K562 (cell line): Measurements from ENCODE around the gene INPPL1. TPM values are rescaled to one million over a fixed set of nuclear protein-coding genes. Genes with fewer than 3 reads are reported as not detected.
A peak's percentile ranks its signal among the peaks of the same experiment; 100 is the strongest.

ENCODE experiments used
- ARID4B ChIP-seq: sonication (generic); formaldehyde crosslinking; IDR thresholded peaks from 2 replicates; pipeline ENCODE4 v1.8.0; 2022; ENCODE audit warnings: mild to moderate bottlenecking, missing genetic modification reagents
- BCL6 ChIP-seq: fragments of 250-450 bp; sonication (Bioruptor Pico); IDR thresholded peaks from 2 replicates; pipeline ENCODE4 v1.4.0; 2020
- CBX8 ChIP-seq: fragments of 200-600 bp; sonication (generic); IDR thresholded peaks from 2 replicates; pipeline ENCODE4 v1.6.1; 2012; ENCODE audit warnings: borderline replicate concordance, mixed run types, low read depth, mild to moderate bottlenecking, moderate library complexity, mixed read lengths, low read length, control low read depth, inconsistent platforms; ENCODE audit not compliant: poor library complexity, severe bottlenecking; ENCODE audit errors: extremely low read depth
- CHD4 ChIP-seq: fragments of 200-600 bp; sonication (generic); IDR thresholded peaks from 3 replicates; pipeline ENCODE4 v1.6.1; 2012; ENCODE audit warnings: low read depth, mild to moderate bottlenecking, mixed read lengths, low read length, inconsistent platforms; ENCODE audit not compliant: insufficient read depth, insufficient replicate concordance, poor library complexity, severe bottlenecking
- ETV1 ChIP-seq: fragments of 450-650 bp; conservative IDR thresholded peaks from 2 replicates; pipeline ENCODE4 v1.6.1; 2016; ENCODE audit warnings: missing genetic modification characterization, control low read depth, low read depth, missing compliant biosample characterization
- HMGN3 ChIP-seq: IDR thresholded peaks from 2 replicates; pipeline ENCODE4 v1.6.1; 2011; ENCODE audit warnings: borderline replicate concordance, low read depth, mild to moderate bottlenecking, mixed read lengths, low read length; ENCODE audit not compliant: insufficient read length; ENCODE audit errors: extremely low read depth
- IRF2 ChIP-seq: sonication (generic); formaldehyde crosslinking; IDR thresholded peaks from 2 replicates; pipeline ENCODE4 v1.8.1; 2022; ENCODE audit warnings: mild to moderate bottlenecking, missing genetic modification reagents
- JUNB ChIP-seq: fragments of 450-650 bp; formaldehyde crosslinking; conservative IDR thresholded peaks from 2 replicates; pipeline ENCODE4 v1.4.0; 2020; ENCODE audit warnings: mild to moderate bottlenecking
- KLF6 ChIP-seq: fragments of 250-450 bp; sonication (Bioruptor Pico); IDR thresholded peaks from 2 replicates; pipeline ENCODE4 v1.4.0; 2020; ENCODE audit warnings: mild to moderate bottlenecking, moderate library complexity, borderline replicate concordance
- MBD2 ChIP-seq: sonication (generic); IDR thresholded peaks from 2 replicates; pipeline ENCODE4 v1.6.1; 2016; ENCODE audit warnings: low read depth, borderline replicate concordance
- MCM7 ChIP-seq, 2 experiments: fragments of 450-650 bp; IDR thresholded peaks; 2 replicates each; pipeline ENCODE4 v1.6.1; 2016 to 2018
- PTTG1 ChIP-seq: fragments of 450-650 bp; IDR thresholded peaks from 2 replicates; pipeline ENCODE4 v1.6.1; 2016; ENCODE audit warnings: low read depth, mild to moderate bottlenecking, missing genetic modification characterization, missing compliant biosample characterization
- SAP30 ChIP-seq: fragments of 200-600 bp; sonication (generic); IDR thresholded peaks from 2 replicates; pipeline ENCODE4 v1.6.1; 2012; ENCODE audit warnings: borderline replicate concordance, low read depth, mild to moderate bottlenecking, moderate library complexity, low read length, control low read depth, inconsistent platforms; ENCODE audit not compliant: insufficient read depth, poor library complexity, severe bottlenecking
- SIN3A ChIP-seq, 2 experiments: fragments of 150-350 bp in 1 of 2; IDR thresholded peaks; 2 replicates each; pipeline ENCODE4 v1.6.1; 2011 to 2016; ENCODE audit warnings: borderline replicate concordance in 2 of 2, low read depth in 2 of 2, low read length in 2 of 2, mild to moderate bottlenecking in 2 of 2, moderate library complexity in 2 of 2; ENCODE audit not compliant: control insufficient read depth in 1 of 2
- SIX5 ChIP-seq, 2 experiments: IDR thresholded peaks; 2 replicates each; pipeline ENCODE4 v1.6.1; 2011; ENCODE audit warnings: low read length in 2 of 2, borderline replicate concordance in 1 of 2, low read depth in 1 of 2, mild to moderate bottlenecking in 1 of 2, moderate library complexity in 1 of 2; ENCODE audit not compliant: insufficient read depth in 1 of 2
- VEZF1 ChIP-seq: fragments of 200-800 bp; sonication (Bioruptor generic); IDR thresholded peaks from 2 replicates; pipeline ENCODE4 v1.6.1; 2017; ENCODE audit warnings: missing genetic modification characterization, missing compliant biosample characterization
- ZBTB17 ChIP-seq: fragments of 450-650 bp; formaldehyde crosslinking; IDR thresholded peaks from 2 replicates; pipeline ENCODE4 v1.4.0; 2020; ENCODE audit warnings: mild to moderate bottlenecking
- ZC3H4 ChIP-seq: sonication (generic); formaldehyde crosslinking; IDR thresholded peaks from 2 replicates; pipeline ENCODE4 v1.9.0; 2021; ENCODE audit warnings: missing genetic modification reagents, borderline replicate concordance
- ZNF239 ChIP-seq: fragments of 250-450 bp; sonication (Bioruptor Pico); IDR thresholded peaks from 2 replicates; pipeline ENCODE4 v1.4.0; 2020; ENCODE audit warnings: mild to moderate bottlenecking
- ZNF668 ChIP-seq: fragments of 250-450 bp; sonication (Bioruptor Pico); IDR thresholded peaks from 2 replicates; pipeline ENCODE4 v1.8.0; 2022; ENCODE audit warnings: mild to moderate bottlenecking, inconsistent platforms
- ZNF778 ChIP-seq: fragments of 450-650 bp; formaldehyde crosslinking; IDR thresholded peaks from 2 replicates; pipeline ENCODE4 v1.4.0; 2020; ENCODE audit warnings: mild to moderate bottlenecking, moderate library complexity
- polyA plus RNA-seq, 8 experiments: library from polyadenylated mRNA; depleted of rRNA in 4 of 8; stranded (reverse) in 5 of 8; unstranded in 3 of 8; fragments of >200 nt; fragmentation: Nextera tagmentation in 2 of 8; fragmentation: Illumina TruSeq in 1 of 8; extraction: Ambion mirVana in 2 of 8; extraction: Trizol in 1 of 8; gene quantifications; 2 replicates each; pipeline versions ENCODE4 v1.2.1 to v1.2.3, GENCODE V29; 2011 to 2014; ENCODE audit warnings: inconsistent platforms in 1 of 8, missing spikeins in 1 of 8
- total RNA-seq, 7 experiments: library from RNA; depleted of rRNA in 6 of 7; stranded (reverse); fragments of >200 nt in 6 of 7; fragmentation: Illumina TruSeq in 2 of 7; extraction: Trizol in 2 of 7; gene quantifications; 2 replicates each; pipeline versions ENCODE4 v1.2.1 to v1.2.3, GENCODE V29; 2011 to 2021; ENCODE audit warnings: low replicate concordance in 1 of 7

INPPL1 gene
- total and polyA plus RNA-seq, 9 of the 15 experiments (the other 6 are each of a cell fraction or from before 2014, with no cell fraction given), result 0.55 to 137 (median 61.6) TPM

DNA sequence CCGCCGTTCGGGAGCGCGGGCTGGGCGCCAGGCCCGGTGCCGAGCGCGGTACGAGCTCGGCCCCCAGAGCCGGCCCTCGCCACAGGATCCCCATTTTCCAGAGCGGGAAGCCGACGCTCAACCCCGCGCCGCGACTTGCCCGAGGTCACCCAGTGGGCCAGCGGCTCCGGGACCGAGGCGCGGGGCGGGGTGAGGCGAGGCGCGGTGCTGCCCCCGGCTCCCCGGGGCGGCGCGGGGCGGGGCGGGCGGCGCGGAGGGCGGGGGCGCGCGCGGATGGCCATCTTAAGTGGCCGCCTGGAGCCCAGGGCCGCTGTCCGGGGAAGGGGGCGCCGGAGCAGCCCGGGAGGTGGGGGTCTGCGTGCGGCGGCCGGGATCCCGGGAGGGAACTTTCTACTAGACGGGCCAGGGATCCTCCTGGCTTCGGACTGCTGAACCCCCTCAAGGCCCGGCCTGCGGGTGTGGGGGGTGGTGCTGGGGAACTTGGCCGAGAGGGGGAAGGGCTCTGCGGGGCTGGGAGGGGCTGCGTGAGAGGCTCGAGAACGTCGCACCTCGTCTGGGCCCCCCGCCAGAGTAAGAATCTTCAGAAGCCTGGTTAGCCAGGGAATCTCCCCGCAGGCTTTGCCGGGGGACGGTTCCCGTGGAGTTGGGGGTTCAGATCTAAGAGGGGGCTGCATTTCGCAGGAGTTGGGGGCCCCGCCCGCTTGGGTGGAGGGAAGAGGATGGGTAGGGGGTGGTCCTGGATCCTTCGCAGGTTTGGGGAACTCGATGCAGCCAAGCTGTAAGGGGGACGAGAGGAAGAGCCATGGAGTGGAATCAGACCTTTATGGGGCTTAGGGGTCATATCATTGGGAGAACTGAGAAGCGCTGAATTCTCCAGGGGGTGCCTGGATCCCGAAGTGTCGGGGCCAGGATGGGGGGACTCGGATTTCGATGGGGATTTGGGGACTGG is 678 bp upstream of the INPPL1 start (continued):
- peak; percentile 23 for TF ChIP-seq SAP30
- no peak for TF ChIP-seq ARID4B (CRISPR knock-in tag)
- TF ChIP-seq KLF6 (CRISPR knock-in tag), result no peak
- TF ChIP-seq ZNF668 (CRISPR knock-in tag), result no peak
- no peak for TF ChIP-seq ETV1 (tag)
- TF ChIP-seq ZBTB17 (CRISPR knock-in tag), result no peak
- TF ChIP-seq MBD2, result no peak
- TF ChIP-seq ZNF239 (CRISPR knock-in tag), result no peak
- no peak for TF ChIP-seq ZC3H4
- peak; percentile 48 for TF ChIP-seq HMGN3
- TF ChIP-seq SIX5 (IDR thresholded peaks at IDR 0.05; ENCODE audit: borderline replicate concordance in 1 of 2, insufficient read depth in 1 of 2, low read depth in 1 of 2, low read length in 2 of 2), result no peak
- TF ChIP-seq BCL6 (CRISPR knock-in tag), result no peak
- no peak for TF ChIP-seq CHD4
- TF ChIP-seq IRF2 (CRISPR knock-in tag), result no peak
- TF ChIP-seq MCM7 (IDR thresholded peaks at IDR 0.05), result no peak
- TF ChIP-seq PTTG1 (tag), result no peak
- no peak for TF ChIP-seq CBX8
- TF ChIP-seq SIN3A (IDR thresholded peaks at IDR 0.05; ENCODE audit: borderline replicate concordance in 2 of 2, control insufficient read depth in 1 of 2, low read depth in 2 of 2, low read length in 2 of 2), result no peak
- TF ChIP-seq VEZF1 (CRISPR knock-in tag), result peak; percentile 92
- no peak for TF ChIP-seq JUNB (CRISPR knock-in tag)
- TF ChIP-seq ZNF778 (CRISPR knock-in tag), result no peak
